Measurements from ENCODE around the gene BEST1. TPM values are rescaled to one million over a fixed set of nuclear protein-coding genes. Genes with fewer than 3 reads are reported as not detected.
A peak's percentile ranks its signal among the peaks of the same experiment; 100 is the strongest.
"Not testable (repeated sequence)": the region's sequence is repeated elsewhere in the genome, so short reads cannot be mapped to it uniquely, and the experiment has no call there.

Gene BEST1
- total RNA-seq, 4 donors from 2014 or later = 3.0 to 4.0 (median 3.4) TPM

- TF ChIP-seq POLR2AphosphoS5 (IDR thresholded peaks at IDR 0.05) (peak; percentile 47), POLR2A (IDR thresholded peaks at IDR 0.05) (no peak)
- Histone ChIP-seq H3K36me3 (peaks cover 0 to 60% of the 10 kb centered on the region in 2 donors), H3K27ac (peak overlapping the region in 3 of 4 donors; percentile 91 to 99 (median 99)), H3K9me3 (no peaks in the 10 kb centered on the region), H3K4me3 (peak overlapping the region in 1 of 2 donors; percentile 92), H3K27me3 (no peaks in the 10 kb centered on the region), H3K4me1 (peaks cover 0 to 56% (median 12%) of the 10 kb centered on the region in 3 donors)
- ATAC-seq = no peak
- 81% methylated on average over 6 of the region's 12 CpGs; no CpG with 5 or more reads in 1 of the 2 donors for WGBS, 2 donors (ENCODE audit: low coverage in 1 of 2)
These were observed 12.3 kb downstream of the BEST1 start for GRCh38 chr11:61962213-61963015.

GRCh38 chr11:61963016-61963281, 12.8 kb downstream of the BEST1 start:
- 100% methylated on average over 1 of the region's 3 CpGs for WGBS, 2 donors (ENCODE audit: low coverage in 1 of 2)

GRCh38 chr11:61963282-61964057, 13.3 kb downstream of the BEST1 start:
- peak; percentile 4 for ATAC-seq
- Histone ChIP-seq H3K4me3 (peak overlapping the region in 1 of 2 donors; percentile 92), H3K27ac (peak overlapping the region in 3 of 4 donors; percentile 91 to 99 (median 99)), H3K4me1 (peaks cover 0 to 61% (median 12%) of the 10 kb centered on the region in 3 donors), H3K36me3 (peaks cover 0 to 53% of the 10 kb centered on the region in 2 donors), H3K27me3 (no peaks in the 10 kb centered on the region), H3K9me3 (no peaks in the 10 kb centered on the region)
- TF ChIP-seq POLR2AphosphoS5 (IDR thresholded peaks at IDR 0.05) = peak; percentile 8
- TF ChIP-seq, protein P1, sequence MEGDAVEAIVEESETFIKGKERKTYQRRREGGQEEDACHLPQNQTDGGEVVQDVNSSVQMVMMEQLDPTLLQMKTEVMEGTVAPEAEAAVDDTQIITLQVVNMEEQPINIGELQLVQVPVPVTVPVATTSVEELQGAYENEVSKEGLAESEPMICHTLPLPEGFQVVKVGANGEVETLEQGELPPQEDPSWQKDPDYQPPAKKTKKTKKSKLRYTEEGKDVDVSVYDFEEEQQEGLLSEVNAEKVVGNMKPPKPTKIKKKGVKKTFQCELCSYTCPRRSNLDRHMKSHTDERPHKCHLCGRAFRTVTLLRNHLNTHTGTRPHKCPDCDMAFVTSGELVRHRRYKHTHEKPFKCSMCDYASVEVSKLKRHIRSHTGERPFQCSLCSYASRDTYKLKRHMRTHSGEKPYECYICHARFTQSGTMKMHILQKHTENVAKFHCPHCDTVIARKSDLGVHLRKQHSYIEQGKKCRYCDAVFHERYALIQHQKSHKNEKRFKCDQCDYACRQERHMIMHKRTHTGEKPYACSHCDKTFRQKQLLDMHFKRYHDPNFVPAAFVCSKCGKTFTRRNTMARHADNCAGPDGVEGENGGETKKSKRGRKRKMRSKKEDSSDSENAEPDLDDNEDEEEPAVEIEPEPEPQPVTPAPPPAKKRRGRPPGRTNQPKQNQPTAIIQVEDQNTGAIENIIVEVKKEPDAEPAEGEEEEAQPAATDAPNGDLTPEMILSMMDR (IDR thresholded peaks at IDR 0.05) = no peak
- WGBS, 2 donors (ENCODE audit: low coverage in 1 of 2) = 30 to 49% methylated on average over 8 to 9 of the region's 10 CpGs

More at GRCh38 chr11:61963016-61963281, 12.8 kb downstream of the BEST1 start:
- peak overlapping the region in 1 of 2 donors; percentile 92 for H3K4me3 ChIP-seq
- H3K4me1 ChIP-seq = peaks cover 0 to 56% (median 12%) of the 10 kb centered on the region in 3 donors
- no peaks in the 10 kb centered on the region for H3K9me3 ChIP-seq
- ATAC-seq = no peak
- H3K27me3 ChIP-seq = no peaks in the 10 kb centered on the region
- peaks cover 0 to 57% of the 10 kb centered on the region in 2 donors for H3K36me3 ChIP-seq
- TF ChIP-seq EP300 (IDR thresholded peaks at IDR 0.05) = no peak
- peak in 1 of 2 donors; percentile 34 for TF ChIP-seq POLR2A (IDR thresholded peaks at IDR 0.05)
- H3K27ac ChIP-seq = peak overlapping the region in 3 of 4 donors; percentile 91 to 99 (median 99)

- peak overlapping the region in 3 of 4 donors; percentile 91 to 99 (median 99) for H3K27ac ChIP-seq
- H3K36me3 ChIP-seq = peaks cover 0 to 49% of the 10 kb centered on the region in 2 donors
- H3K4me3 ChIP-seq = peak overlapping the region in 1 of 2 donors; percentile 92
- H3K9me3 ChIP-seq = no peaks in the 10 kb centered on the region
- H3K27me3 ChIP-seq = no peaks in the 10 kb centered on the region
- peaks cover 0 to 68% (median 17%) of the 10 kb centered on the region in 3 donors for H3K4me1 ChIP-seq
- TF ChIP-seq POLR2A (IDR thresholded peaks at IDR 0.05) (peak in 1 of 2 donors; percentile 6), POLR2AphosphoS5 (IDR thresholded peaks at IDR 0.05) (peak; percentile 46)
- TF ChIP-seq, protein P1 (IDR thresholded peaks at IDR 0.05) = no peak
- ATAC-seq = no peak
- 46 to 52% methylated on average over 4 of the region's 4 CpGs for WGBS, 2 donors (ENCODE audit: low coverage in 1 of 2)
These were observed 14.0 kb downstream of the BEST1 start for GRCh38 chr11:61964058-61964665.

DNA sequence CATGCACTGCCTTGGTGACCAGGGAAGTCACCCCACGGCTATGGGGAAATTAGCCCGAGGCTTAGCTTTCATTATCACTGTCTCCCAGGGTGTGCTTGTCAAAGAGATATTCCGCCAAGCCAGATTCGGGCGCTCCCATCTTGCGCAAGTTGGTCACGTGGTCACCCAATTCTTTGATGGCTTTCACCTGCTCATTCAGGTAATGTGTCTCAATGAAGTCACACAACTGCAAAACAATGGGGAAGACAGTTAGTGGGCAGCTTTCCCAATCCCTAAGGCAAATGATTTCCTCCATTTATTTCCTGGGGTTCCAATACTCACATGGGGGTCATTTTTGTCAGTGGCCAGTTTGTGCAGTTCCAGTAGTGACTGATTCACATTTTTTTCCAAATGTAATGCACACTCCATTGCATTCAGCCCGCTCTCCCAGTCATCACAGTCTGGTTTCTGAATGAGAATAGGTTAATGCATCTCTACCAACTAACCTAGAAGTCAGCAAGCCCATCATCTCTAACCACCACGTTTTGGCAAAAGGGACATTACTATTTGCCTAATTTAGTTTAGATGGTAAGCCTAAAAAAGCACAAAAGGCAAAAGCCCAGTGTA, 14.6 kb downstream of the BEST1 start:
- H3K27ac ChIP-seq = peak overlapping the region in 3 of 4 donors; percentile 91 to 99 (median 99)
- WGBS, 2 donors (ENCODE audit: low coverage in 1 of 2) = 54 to 56% methylated on average over 8 to 9 of the region's 9 CpGs
- ATAC-seq, H3K9me3 ChIP-seq, H3K27me3 ChIP-seq: not testable (repeated sequence)
- peak overlapping the region; percentile 88 to 92 for H3K4me3 ChIP-seq
- peaks cover 0 to 42% of the 10 kb centered on the region in 2 donors for H3K36me3 ChIP-seq
- H3K4me1 ChIP-seq = peaks cover 0 to 74% (median 17%) of the 10 kb centered on the region in 3 donors

DNA sequence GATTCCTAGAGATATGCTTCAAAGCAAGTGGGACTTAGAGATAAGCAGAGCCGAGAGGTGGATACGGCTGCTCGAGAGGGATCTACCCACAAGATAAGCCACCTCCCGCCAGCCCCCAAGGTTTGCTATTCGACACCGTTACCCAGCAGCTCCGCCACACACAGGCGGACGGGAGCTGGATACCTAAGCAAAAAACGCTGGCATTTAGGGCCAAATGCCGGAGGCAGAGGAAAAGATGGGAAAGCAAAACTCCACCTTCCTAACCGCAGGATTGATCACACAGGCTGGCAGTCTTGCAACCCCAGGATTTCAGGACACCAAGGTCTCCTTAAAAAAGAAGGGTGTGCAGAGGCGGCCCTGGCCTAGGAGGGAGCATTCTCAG, 16.6 kb downstream of the BEST1 start:
- Histone ChIP-seq H3K4me1 (peaks cover 6 to 77% (median 29%) of the 10 kb centered on the region in 3 donors), H3K9me3 (no peaks in the 10 kb centered on the region), H3K36me3 (peaks cover 0 to 36% of the 10 kb centered on the region in 2 donors), H3K4me3 (peak overlapping the region; percentile 88 to 92), H3K27me3 (no peaks in the 10 kb centered on the region), H3K27ac (peak overlapping the region; percentile 91 to 99 (median 98))
- WGBS, 2 donors (ENCODE audit: low coverage in 1 of 2) = 0% methylated on average over 4 to 10 of the region's 13 CpGs
- no peak for ATAC-seq
- no peak for TF ChIP-seq POLR2A (IDR thresholded peaks at IDR 0.05)
- no peak for TF ChIP-seq EP300 (IDR thresholded peaks at IDR 0.05)
- TF ChIP-seq, protein P1 (IDR thresholded peaks at IDR 0.05) = no peak
- no peak for TF ChIP-seq POLR2AphosphoS5 (IDR thresholded peaks at IDR 0.05)

All from gastroesophageal sphincter (tissue), 4 donors.